Neural cell (in vitro differentiated cells): ENCODE data around the gene TMPRSS4. TPM values are rescaled to one million over a fixed set of nuclear protein-coding genes. Genes with fewer than 3 reads are reported as not detected.

Experiments used
- H2AFZ ChIP-seq: fragments of 200-600, 300-800 bp; sonication (generic), shearing (Covaris generic); 2 replicates; pipeline ENCODE4 v1.6.0; 2014; ENCODE audit warnings: low read depth, mild to moderate bottlenecking, antibody characterized with exemption, low read length, moderate library complexity
- H3F3A ChIP-seq: fragments of 200-600 bp; shearing (Covaris generic); 2 replicates; pipeline ENCODE4 v1.6.1; 2016; ENCODE audit warnings: mild to moderate bottlenecking, moderate library complexity, mixed read lengths, antibody characterized with exemption, low read length; ENCODE audit not compliant: insufficient read depth, poor library complexity, severe bottlenecking
- H3K27ac ChIP-seq: fragments of 200-600, 300-800 bp; sonication (generic), shearing (Covaris generic); 2 replicates; pipeline ENCODE4 v1.5.1; 2014; ENCODE audit warnings: mild to moderate bottlenecking, low read length, moderate library complexity
- H3K27me3 ChIP-seq: fragments of 300-800, 200-600 bp; sonication (generic), shearing (Covaris generic); 2 replicates; pipeline ENCODE4 v1.6.0; 2014; ENCODE audit warnings: mild to moderate bottlenecking, low read depth, low read length, moderate library complexity; ENCODE audit not compliant: insufficient read depth
- H3K36me3 ChIP-seq: fragments of 300-800, 200-600 bp; sonication (generic), shearing (Covaris generic); 2 replicates; pipeline ENCODE4 v1.5.1; 2014; ENCODE audit warnings: mild to moderate bottlenecking, antibody characterized with exemption, low read length, moderate library complexity; ENCODE audit not compliant: insufficient read depth
- H3K4me2 ChIP-seq: fragments of 300-800, 200-600 bp; sonication (generic), shearing (Covaris generic); 2 replicates; pipeline ENCODE4 v1.6.0; 2014; ENCODE audit warnings: mild to moderate bottlenecking, low read length
- H3K4me3 ChIP-seq: fragments of 300-800, 200-600 bp; sonication (generic), shearing (Covaris generic); 2 replicates; pipeline ENCODE4 v1.5.1; 2014; ENCODE audit warnings: mild to moderate bottlenecking, low read length, moderate library complexity
- H3K79me2 ChIP-seq: fragments of 200-600 bp; shearing (Covaris generic); replicated peaks from 2 replicates; pipeline ENCODE4 v1.6.0; 2014; ENCODE audit warnings: mild to moderate bottlenecking, low read length, moderate library complexity; ENCODE audit not compliant: insufficient read depth
- H3K9ac ChIP-seq: fragments of 300-800, 200-600 bp; sonication (generic), shearing (Covaris generic); 2 replicates; pipeline ENCODE4 v1.6.1; 2016; ENCODE audit warnings: mild to moderate bottlenecking, low read length, mixed read lengths
- H3K9me2 ChIP-seq: fragments of 200-600 bp; shearing (Covaris generic); 2 replicates; pipeline ENCODE4 v1.6.1; 2016; ENCODE audit warnings: mild to moderate bottlenecking, low read length, mixed read lengths; ENCODE audit not compliant: insufficient read depth
- H3K9me3 ChIP-seq: fragments of 200-600, 300-800 bp; sonication (generic), shearing (Covaris generic); 2 replicates; pipeline ENCODE4 v1.6.1; 2016; ENCODE audit warnings: mild to moderate bottlenecking, mixed run types, low read length, moderate library complexity, mixed read lengths
- H4K20me1 ChIP-seq: fragments of 200-600 bp; shearing (Covaris generic); 2 replicates; pipeline ENCODE4 v1.6.1; 2016; ENCODE audit warnings: mild to moderate bottlenecking, mixed run types; ENCODE audit not compliant: insufficient read depth
- EP300 ChIP-seq: fragments of 450-650 bp; conservative IDR thresholded peaks from 2 replicates; pipeline ENCODE4 v1.6.1; 2014; ENCODE audit warnings: antibody characterized with exemption, mild to moderate bottlenecking, moderate library complexity; ENCODE audit not compliant: poor library complexity, severe bottlenecking
- EZH2 ChIP-seq: fragments of 200-600, 300-800 bp; shearing (Covaris generic), sonication (generic); IDR thresholded peaks from 2 replicates; pipeline ENCODE4 v1.6.1; 2014; ENCODE audit warnings: antibody characterized with exemption, low read length, borderline replicate concordance, mild to moderate bottlenecking; ENCODE audit not compliant: insufficient read depth, poor library complexity, severe bottlenecking
- MXI1 ChIP-seq: fragments of 450-650 bp; conservative IDR thresholded peaks from 2 replicates; pipeline ENCODE4 v1.6.1; 2014; ENCODE audit warnings: antibody characterized with exemption, mild to moderate bottlenecking; ENCODE audit not compliant: poor library complexity, severe bottlenecking
- POLR2AphosphoS5 ChIP-seq: IDR thresholded peaks from 2 replicates; pipeline ENCODE4 v1.6.1; 2012
- RAD21 ChIP-seq: fragments of 450-650 bp; conservative IDR thresholded peaks from 2 replicates; pipeline ENCODE4 v1.6.1; 2014; ENCODE audit warnings: antibody characterized with exemption, mild to moderate bottlenecking, moderate library complexity
- SMC3 ChIP-seq: fragments of 450-650 bp; conservative IDR thresholded peaks from 2 replicates; pipeline ENCODE4 v1.6.1; 2014; ENCODE audit warnings: antibody characterized with exemption, mild to moderate bottlenecking, moderate library complexity; ENCODE audit not compliant: poor library complexity
- TAF1 ChIP-seq: IDR thresholded peaks from 2 replicates; pipeline ENCODE4 v1.6.1; 2012; ENCODE audit warnings: low read depth
- polyA plus RNA-seq: library from polyadenylated mRNA; depleted of rRNA; stranded (reverse); fragments of >200 nt; gene quantifications from 2 replicates; pipeline ENCODE4 v1.2.3, GENCODE V29; 2014
- TF ChIP-seq, protein P1 (sequence below): fragments of 450-650 bp; IDR thresholded peaks from 2 replicates; pipeline ENCODE4 v1.5.1; 2014; ENCODE audit warnings: antibody characterized with exemption, mild to moderate bottlenecking, moderate library complexity; ENCODE audit not compliant: poor library complexity, severe bottlenecking
- TF ChIP-seq, protein P2 (sequence below): IDR thresholded peaks from 2 replicates; pipeline ENCODE4 v1.6.1; 2012; ENCODE audit warnings: borderline replicate concordance

TMPRSS4 gene
- polyA plus RNA-seq, 1 donor from 2014 or later, result not detected

DNA sequence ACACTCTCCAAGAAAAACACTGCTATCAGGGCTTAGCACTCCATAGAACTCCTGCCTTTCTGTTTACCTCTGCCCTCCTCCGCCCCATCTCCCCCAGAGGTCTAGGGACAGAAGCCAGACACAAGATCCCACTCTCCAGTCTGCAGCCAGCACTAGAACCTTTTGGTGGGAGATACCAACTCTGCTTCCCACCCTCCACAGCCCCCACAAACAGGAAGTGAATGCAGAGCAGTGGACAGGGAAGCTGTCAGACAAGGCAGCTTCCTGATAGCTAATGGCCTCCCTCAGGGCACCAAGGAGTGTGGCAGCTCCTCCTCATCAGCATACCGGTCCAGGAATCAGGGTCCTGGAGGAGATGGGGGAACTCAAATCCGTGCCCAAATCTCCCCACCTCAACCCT lies 70.6 kb downstream of the TMPRSS4 start:
- Histone ChIP-seq H3K4me3 (no peak overlapping the region), H3K9me3 (no peaks in the 10 kb centered on the region), H3K27me3 (peaks cover 58% of the 10 kb centered on the region), H3K27ac (no peak overlapping the region), H2AFZ (no peak overlapping the region), H4K20me1 (no peaks in the 10 kb centered on the region), H3K9ac (no peak overlapping the region), H3K9me2 (no peaks in the 10 kb centered on the region), H3K36me3 (no peaks in the 10 kb centered on the region), H3K4me2 (no peak overlapping the region), H3K79me2 (no peaks in the 10 kb centered on the region), H3F3A (no peaks in the 10 kb centered on the region)
- TF ChIP-seq, protein P1, sequence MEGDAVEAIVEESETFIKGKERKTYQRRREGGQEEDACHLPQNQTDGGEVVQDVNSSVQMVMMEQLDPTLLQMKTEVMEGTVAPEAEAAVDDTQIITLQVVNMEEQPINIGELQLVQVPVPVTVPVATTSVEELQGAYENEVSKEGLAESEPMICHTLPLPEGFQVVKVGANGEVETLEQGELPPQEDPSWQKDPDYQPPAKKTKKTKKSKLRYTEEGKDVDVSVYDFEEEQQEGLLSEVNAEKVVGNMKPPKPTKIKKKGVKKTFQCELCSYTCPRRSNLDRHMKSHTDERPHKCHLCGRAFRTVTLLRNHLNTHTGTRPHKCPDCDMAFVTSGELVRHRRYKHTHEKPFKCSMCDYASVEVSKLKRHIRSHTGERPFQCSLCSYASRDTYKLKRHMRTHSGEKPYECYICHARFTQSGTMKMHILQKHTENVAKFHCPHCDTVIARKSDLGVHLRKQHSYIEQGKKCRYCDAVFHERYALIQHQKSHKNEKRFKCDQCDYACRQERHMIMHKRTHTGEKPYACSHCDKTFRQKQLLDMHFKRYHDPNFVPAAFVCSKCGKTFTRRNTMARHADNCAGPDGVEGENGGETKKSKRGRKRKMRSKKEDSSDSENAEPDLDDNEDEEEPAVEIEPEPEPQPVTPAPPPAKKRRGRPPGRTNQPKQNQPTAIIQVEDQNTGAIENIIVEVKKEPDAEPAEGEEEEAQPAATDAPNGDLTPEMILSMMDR, result no peak
- no peak for TF ChIP-seq EZH2

DNA sequence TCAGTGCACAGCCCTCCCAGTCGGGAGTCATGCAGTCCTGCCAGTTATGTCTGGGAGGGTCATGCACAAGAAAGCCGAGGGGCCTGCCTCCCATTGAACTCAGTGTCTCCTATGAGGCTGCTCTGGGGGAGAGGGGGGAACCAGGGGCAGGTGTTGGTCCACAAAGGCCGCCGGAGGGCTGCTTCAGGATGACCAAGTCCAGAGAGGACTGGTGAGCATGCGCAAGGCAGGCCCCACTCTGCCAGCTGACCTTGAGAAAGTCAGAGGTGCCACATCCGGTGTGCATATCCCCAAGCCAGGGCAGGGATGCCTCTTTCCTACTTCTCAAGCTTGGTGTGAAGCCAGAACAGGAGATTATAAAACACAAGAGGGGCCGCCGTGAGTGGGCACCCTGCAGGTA lies 71.4 kb downstream of the TMPRSS4 start:
- H4K20me1 ChIP-seq, result no peaks in the 10 kb centered on the region
- no peak overlapping the region for H3K27ac ChIP-seq
- H3K9ac ChIP-seq, result no peak overlapping the region
- no peak overlapping the region for H3K4me3 ChIP-seq
- H2AFZ ChIP-seq, result no peak overlapping the region
- no peaks in the 10 kb centered on the region for H3F3A ChIP-seq
- TF ChIP-seq MXI1 (no peak), EZH2 (no peak), SMC3 (no peak), TAF1 (no peak), RAD21 (no peak), POLR2AphosphoS5 (no peak), EP300 (no peak)
- TF ChIP-seq, protein P1, result no peak
- TF ChIP-seq, protein P2, sequence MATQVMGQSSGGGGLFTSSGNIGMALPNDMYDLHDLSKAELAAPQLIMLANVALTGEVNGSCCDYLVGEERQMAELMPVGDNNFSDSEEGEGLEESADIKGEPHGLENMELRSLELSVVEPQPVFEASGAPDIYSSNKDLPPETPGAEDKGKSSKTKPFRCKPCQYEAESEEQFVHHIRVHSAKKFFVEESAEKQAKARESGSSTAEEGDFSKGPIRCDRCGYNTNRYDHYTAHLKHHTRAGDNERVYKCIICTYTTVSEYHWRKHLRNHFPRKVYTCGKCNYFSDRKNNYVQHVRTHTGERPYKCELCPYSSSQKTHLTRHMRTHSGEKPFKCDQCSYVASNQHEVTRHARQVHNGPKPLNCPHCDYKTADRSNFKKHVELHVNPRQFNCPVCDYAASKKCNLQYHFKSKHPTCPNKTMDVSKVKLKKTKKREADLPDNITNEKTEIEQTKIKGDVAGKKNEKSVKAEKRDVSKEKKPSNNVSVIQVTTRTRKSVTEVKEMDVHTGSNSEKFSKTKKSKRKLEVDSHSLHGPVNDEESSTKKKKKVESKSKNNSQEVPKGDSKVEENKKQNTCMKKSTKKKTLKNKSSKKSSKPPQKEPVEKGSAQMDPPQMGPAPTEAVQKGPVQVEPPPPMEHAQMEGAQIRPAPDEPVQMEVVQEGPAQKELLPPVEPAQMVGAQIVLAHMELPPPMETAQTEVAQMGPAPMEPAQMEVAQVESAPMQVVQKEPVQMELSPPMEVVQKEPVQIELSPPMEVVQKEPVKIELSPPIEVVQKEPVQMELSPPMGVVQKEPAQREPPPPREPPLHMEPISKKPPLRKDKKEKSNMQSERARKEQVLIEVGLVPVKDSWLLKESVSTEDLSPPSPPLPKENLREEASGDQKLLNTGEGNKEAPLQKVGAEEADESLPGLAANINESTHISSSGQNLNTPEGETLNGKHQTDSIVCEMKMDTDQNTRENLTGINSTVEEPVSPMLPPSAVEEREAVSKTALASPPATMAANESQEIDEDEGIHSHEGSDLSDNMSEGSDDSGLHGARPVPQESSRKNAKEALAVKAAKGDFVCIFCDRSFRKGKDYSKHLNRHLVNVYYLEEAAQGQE, result no peak
- H3K27me3 ChIP-seq, result peaks cover 63% of the 10 kb centered on the region
- H3K9me2 ChIP-seq, result no peaks in the 10 kb centered on the region
- H3K79me2 ChIP-seq, result no peaks in the 10 kb centered on the region
- no peak overlapping the region for H3K4me2 ChIP-seq
- H3K9me3 ChIP-seq, result no peaks in the 10 kb centered on the region
- no peaks in the 10 kb centered on the region for H3K36me3 ChIP-seq
